HG02852 (cell line): ENCODE results near the gene DGKE.

ENCODE experiments used
- ATAC-seq: cut with Tn5 transposase; IDR thresholded peaks from one replicate; pipeline ENCODE4 v1.9.1; 2021; ENCODE audit warnings: mild to moderate bottlenecking, moderate library complexity; ENCODE audit not compliant: unreplicated experiment

Gene DGKE

GRCh38 chr17:56812901-56813388, 21.0 kb upstream of the DGKE start:
- ATAC-seq, result no peak

- ATAC-seq, result no peak
Observed at GRCh38 chr17:56815711-56816110, 18.2 kb upstream of the DGKE start.

GRCh38 chr17:56817066-56817465, 16.9 kb upstream of the DGKE start:
- no peak for ATAC-seq

- ATAC-seq, result no peak
Observed at GRCh38 chr17:56819030-56819429, 14.9 kb upstream of the DGKE start.

GRCh38 chr17:56819431-56820145, 14.4 kb upstream of the DGKE start:
- peak; percentile 62 for ATAC-seq

GRCh38 chr17:56820207-56820606, 13.7 kb upstream of the DGKE start:
- no peak for ATAC-seq

GRCh38 chr17:56821847-56822534, 12.0 kb upstream of the DGKE start:
- no peak for ATAC-seq

GRCh38 chr17:56822725-56823124, 11.2 kb upstream of the DGKE start:
- ATAC-seq, result no peak

- ATAC-seq, result no peak
Observed at GRCh38 chr17:56823848-56824247, 10.1 kb upstream of the DGKE start.

- no peak for ATAC-seq
Observed at GRCh38 chr17:56824503-56824902, 9.4 kb upstream of the DGKE start.

GRCh38 chr17:56826611-56827414, 7.1 kb upstream of the DGKE start:
- ATAC-seq, result no peak

- ATAC-seq, result no peak
Observed at GRCh38 chr17:56830726-56831368, 3.1 kb upstream of the DGKE start.

- ATAC-seq, result no peak
Observed at GRCh38 chr17:56831369-56832095, 2.4 kb upstream of the DGKE start.

GRCh38 chr17:56832446-56832845, 1.5 kb upstream of the DGKE start:
- ATAC-seq, result no peak

GRCh38 chr17:56833057-56833808, 718 bp upstream of the DGKE start:
- ATAC-seq, result peak; percentile 47

GRCh38 chr17:56834380-56835263, 671 bp downstream of the DGKE start:
- peak; percentile 37 for ATAC-seq

GRCh38 chr17:56835264-56835585, 1.3 kb downstream of the DGKE start:
- ATAC-seq, result no peak

- no peak for ATAC-seq
Observed at GRCh38 chr17:56838687-56839086, 4.7 kb downstream of the DGKE start.

GRCh38 chr17:56842577-56842976, 8.6 kb downstream of the DGKE start:
- ATAC-seq, result no peak
